GM12873 (cell line): ENCODE results near the gene IQCM.

ENCODE experiments used
- TF ChIP-seq, protein P1 (sequence below): IDR thresholded peaks from 2 replicates; pipeline ENCODE4 v1.5.1; 2012; ENCODE audit warnings: low read depth, mild to moderate bottlenecking, moderate library complexity, low read length, control low read depth; ENCODE audit not compliant: insufficient read depth; ENCODE audit errors: missing control alignments

The IQCM gene

DNA sequence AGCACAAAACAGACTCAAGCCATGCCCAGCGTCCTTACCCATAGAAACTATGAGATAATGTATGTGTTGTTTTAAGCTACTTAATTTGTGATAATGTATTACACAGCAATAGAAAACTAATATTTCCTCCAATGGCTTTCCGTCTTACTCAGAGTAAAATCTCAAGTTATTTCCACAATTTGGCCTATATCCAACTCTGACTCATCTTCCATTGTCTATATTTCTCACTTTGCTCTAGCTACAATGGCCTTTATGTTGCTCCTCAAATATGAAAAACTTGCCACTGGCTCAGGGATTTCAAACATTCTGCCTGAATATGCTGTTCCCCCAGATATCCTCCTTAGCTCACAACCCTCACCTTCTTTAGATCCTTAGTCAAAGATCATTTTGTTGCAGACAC, 31.6 kb downstream of the IQCM start:
- TF ChIP-seq, protein P1, sequence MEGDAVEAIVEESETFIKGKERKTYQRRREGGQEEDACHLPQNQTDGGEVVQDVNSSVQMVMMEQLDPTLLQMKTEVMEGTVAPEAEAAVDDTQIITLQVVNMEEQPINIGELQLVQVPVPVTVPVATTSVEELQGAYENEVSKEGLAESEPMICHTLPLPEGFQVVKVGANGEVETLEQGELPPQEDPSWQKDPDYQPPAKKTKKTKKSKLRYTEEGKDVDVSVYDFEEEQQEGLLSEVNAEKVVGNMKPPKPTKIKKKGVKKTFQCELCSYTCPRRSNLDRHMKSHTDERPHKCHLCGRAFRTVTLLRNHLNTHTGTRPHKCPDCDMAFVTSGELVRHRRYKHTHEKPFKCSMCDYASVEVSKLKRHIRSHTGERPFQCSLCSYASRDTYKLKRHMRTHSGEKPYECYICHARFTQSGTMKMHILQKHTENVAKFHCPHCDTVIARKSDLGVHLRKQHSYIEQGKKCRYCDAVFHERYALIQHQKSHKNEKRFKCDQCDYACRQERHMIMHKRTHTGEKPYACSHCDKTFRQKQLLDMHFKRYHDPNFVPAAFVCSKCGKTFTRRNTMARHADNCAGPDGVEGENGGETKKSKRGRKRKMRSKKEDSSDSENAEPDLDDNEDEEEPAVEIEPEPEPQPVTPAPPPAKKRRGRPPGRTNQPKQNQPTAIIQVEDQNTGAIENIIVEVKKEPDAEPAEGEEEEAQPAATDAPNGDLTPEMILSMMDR: no peak

DNA sequence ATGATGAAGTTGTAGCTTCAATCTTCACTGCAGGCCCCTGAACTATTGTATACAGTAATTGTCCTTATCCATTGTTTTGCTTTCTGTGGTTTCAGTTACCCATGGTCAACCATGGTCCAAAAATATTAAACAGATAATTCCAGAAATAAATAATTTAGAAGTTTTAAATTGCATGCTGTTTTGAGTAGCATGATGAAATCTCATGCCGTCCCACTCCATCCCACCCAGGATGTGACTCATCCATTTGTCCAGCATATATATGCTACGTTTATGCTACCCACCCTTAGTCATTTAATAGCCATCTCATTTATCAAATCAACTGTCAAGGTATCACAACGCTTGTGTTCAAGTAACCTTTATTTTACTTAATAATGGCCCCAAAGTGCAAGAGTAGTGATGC, 34.5 kb downstream of the IQCM start:
- TF ChIP-seq, protein P1: no peak

DNA sequence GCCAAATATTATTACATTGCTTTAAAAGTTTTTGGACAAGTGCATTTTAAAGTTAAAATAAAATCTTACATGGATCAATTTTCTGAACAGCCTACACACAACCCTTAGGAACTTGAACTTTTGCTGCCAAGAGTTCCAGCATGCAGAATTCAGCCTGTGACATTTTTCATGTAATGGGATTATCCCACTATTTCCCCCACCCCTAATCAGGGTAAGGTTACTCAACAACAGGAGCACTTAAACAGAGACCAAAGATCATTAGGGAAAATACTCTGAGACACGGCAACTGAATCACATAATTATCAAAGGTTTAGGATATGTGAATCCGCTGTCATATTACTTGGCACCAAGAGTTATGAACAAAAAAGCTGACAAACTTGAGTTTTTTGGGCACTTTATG, 47.2 kb downstream of the IQCM start:
- TF ChIP-seq, protein P1: no peak

DNA sequence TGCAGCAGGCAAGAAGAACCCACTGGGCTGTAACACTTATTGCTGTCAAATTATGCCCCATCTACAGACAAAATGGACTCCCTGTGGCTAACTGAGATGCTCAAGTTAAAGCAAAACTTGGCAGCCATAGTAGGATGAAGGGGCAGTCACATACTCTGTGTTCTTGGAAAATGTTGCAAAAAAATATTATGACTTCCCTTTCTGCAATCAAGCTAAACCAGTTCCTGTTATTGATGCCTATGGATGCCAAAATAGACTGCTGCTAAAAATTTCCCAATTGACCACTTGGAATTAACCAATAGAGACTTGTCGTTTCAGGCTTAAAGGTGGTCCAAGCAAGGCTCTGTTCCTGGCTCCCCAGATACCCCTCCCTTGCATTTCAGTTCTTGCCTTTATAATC, 49.5 kb downstream of the IQCM start:
- TF ChIP-seq, protein P1: no peak

DNA sequence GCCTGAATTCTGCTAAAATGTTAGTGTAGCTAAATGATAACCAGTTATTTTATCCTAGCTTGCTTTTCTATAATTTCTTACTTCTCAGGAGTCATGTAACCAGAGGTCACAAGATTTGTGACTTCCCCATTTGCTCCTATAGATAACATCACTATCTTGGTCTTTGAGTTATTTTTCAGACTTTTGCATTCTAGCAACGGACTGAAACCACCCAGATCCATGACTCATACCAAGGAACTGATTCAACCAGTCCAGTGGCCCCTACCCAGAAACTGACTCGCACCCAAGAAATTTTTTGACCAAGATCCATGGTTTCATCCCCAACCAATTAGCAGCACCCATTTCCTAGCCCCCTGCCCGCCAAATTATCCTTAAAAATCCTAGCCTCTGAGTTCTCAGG, 50.0 kb downstream of the IQCM start:
- TF ChIP-seq, protein P1: no peak

DNA sequence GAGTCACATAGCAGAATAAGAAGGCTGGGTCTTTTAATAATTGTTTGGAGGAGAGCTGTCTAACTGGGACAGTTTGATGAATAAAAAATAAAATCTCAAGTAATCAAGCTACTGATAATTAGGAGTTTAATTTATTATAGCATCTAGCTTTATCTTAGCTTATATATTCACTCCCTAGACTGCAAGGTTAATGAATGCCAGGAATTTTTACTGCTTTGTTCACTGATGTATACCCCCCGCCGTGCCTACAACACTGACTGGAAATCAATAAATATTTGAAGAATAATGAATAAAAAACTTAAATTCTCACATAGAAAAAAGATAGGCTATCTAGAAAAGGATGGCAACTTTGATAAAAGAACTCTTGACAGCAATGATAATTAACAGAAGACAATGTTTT, 59.7 kb downstream of the IQCM start:
- TF ChIP-seq, protein P1: no peak

DNA sequence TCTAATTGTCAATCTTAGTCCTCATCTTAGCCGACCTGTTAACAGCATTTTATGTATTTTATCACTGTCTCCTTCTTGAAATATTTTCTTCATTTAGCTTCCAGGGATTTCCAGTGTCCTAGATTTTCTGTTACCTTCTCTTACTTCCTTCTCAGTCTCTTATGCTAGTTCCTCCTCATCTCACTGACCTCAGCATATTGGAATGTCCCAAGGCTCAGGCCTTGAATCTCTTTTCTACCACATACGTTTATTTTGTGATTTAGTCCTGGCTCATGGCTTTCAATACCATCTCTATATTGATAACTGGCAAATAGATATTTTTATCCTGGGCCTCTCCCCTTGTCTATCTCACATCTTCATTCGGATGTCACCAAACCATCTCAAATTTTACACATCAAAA, 61.1 kb downstream of the IQCM start:
- TF ChIP-seq, protein P1: no peak

DNA sequence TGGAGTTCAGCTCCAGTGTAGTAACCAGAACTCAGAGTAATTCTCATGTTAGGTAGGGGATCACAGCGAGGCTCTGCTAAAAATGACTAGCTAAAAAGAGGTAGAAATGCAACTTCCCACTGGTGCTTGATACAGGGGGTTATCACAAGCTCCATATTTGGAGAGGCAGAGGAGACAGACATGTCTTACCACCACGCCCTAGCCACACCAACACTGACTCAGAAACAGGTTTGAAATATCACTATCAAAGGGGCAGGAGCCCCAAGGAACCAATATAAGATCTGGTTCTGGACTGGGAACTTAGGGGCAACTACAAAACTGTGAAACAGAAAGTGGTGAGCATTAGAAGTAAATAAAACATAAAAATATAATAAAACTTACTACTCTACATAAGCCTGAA, 62.9 kb downstream of the IQCM start:
- TF ChIP-seq, protein P1: no peak
